ENCODE measurements around the gene INTS15. TPM values are rescaled to one million over a fixed set of nuclear protein-coding genes. Genes with fewer than 3 reads are reported as not detected.

Gene INTS15
- total RNA-seq, 2 experiments from 2014 or later = 39.3 to 41.8 TPM

DNA sequence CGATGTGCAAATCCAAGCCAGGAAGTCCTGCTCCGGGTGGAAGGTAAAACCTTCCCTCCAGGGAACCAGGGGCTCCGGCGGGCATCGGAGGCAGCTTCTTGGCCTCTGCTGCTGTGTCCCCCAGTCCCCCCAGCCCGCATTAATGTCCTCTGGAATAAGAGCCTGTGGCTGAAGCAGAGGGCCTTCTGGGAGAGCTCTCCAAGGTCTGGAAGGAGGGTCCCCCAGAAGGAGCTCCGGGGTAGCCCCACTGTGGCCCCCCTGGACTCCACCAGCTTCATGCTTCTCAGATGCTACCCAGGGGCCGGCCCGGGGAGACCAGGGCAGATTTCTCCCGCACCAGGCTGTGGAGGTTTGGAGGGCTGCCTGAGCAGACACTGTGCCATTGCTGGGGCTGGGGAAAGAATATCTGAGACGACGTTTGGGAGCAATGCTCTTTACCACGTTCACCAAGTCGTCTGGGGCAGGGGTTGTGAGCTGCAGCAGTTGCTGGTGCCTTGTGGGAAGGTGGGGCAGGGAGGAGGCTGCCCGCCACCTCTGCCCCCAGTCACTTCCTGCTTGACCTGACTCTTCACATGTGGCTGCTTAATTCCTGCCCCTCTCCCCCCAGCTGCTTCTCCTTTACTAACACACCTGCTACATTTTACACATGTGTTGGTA, 33.9 kb downstream of the INTS15 start:
- Mint-ChIP-seq H3K36me3 (ENCODE audit: low read depth) (peaks cover 12% of the 10 kb centered on the region), H3K9me3 (no peaks in the 10 kb centered on the region), H3K4me1 (ENCODE audit: low read depth) (peaks cover 32% of the 10 kb centered on the region), H3K27me3 (no peaks in the 10 kb centered on the region), H3K27ac (peak overlapping the region; percentile 84), H3K4me3 (peak overlapping the region; percentile 72)
- ATAC-seq (ENCODE audit: poor library complexity) (peak; percentile 52), DNase-seq (peak in 4 of 14 experiments; percentile 41 to 61 (median 44))
- TF ChIP-seq, protein P1, sequence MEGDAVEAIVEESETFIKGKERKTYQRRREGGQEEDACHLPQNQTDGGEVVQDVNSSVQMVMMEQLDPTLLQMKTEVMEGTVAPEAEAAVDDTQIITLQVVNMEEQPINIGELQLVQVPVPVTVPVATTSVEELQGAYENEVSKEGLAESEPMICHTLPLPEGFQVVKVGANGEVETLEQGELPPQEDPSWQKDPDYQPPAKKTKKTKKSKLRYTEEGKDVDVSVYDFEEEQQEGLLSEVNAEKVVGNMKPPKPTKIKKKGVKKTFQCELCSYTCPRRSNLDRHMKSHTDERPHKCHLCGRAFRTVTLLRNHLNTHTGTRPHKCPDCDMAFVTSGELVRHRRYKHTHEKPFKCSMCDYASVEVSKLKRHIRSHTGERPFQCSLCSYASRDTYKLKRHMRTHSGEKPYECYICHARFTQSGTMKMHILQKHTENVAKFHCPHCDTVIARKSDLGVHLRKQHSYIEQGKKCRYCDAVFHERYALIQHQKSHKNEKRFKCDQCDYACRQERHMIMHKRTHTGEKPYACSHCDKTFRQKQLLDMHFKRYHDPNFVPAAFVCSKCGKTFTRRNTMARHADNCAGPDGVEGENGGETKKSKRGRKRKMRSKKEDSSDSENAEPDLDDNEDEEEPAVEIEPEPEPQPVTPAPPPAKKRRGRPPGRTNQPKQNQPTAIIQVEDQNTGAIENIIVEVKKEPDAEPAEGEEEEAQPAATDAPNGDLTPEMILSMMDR (IDR thresholded peaks at IDR 0.05) = no peak
- Histone ChIP-seq H3K9me3 (ENCODE audit: control insufficient read depth in 1 of 2, insufficient read depth in 1 of 2, low read length in 2 of 2) (no peaks in the 10 kb centered on the region), H3K36me3 (ENCODE audit: insufficient read depth, low read length) (no peaks in the 10 kb centered on the region), H3K4me3 (ENCODE audit: low read length) (peak overlapping the region; percentile 14), H3K27ac (ENCODE audit: low read depth in 1 of 2, low read length in 2 of 2) (peak overlapping the region; percentile 23 to 58), H3K4me1 (ENCODE audit: insufficient read depth, low read length) (peaks cover 48% of the 10 kb centered on the region), H3K27me3 (ENCODE audit: control insufficient read depth in 1 of 2, insufficient read depth in 2 of 2, low read length in 2 of 2) (no peaks in the 10 kb centered on the region)
- CTCF ChIA-PET = no interaction called here
- POLR2A ChIA-PET = interaction anchor here (0.9 to 1.2 kb wide), 3 partner anchors 12 to 83 kb away, joined by 3 to 5 read pairs (median 3); partner anchors contain the start of genes INTS15 and ZNF12
- intact Hi-C loops (cut with DNase I, micrococcal nuclease) = no loop called here

DNA sequence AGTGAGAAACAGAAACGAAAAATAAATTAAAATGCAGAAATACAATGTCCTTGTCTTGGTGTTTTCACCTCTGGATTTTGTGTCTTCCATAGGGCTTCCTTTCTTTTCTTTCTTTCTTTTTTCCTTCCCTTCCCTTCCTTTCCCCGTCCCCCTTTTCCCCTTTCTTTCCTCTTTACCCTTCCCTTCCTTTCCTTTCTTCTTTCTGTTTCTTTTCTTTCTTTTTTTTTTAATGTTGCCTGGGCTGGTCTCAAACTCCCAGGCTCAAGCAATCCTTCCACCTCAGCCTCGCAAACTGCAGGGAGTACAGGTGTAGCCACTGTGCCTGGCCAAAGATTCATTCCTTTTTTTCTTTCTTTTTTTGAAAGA, 34.4 kb downstream of the INTS15 start:
- CTCF ChIA-PET = no interaction called here
- peak overlapping the region; percentile 72 for H3K4me3 Mint-ChIP-seq
- Histone ChIP-seq H3K9me3 (ENCODE audit: control insufficient read depth in 1 of 2, insufficient read depth in 1 of 2, low read length in 2 of 2) (no peaks in the 10 kb centered on the region), H3K27me3 (ENCODE audit: control insufficient read depth in 1 of 2, insufficient read depth in 2 of 2, low read length in 2 of 2) (no peaks in the 10 kb centered on the region), H3K4me3 (ENCODE audit: low read length) (peak overlapping the region; percentile 14), H3K27ac (ENCODE audit: low read depth in 1 of 2, low read length in 2 of 2) (peak overlapping the region; percentile 23 to 58), H3K36me3 (ENCODE audit: insufficient read depth, low read length) (no peaks in the 10 kb centered on the region), H3K4me1 (ENCODE audit: insufficient read depth, low read length) (peaks cover 48% of the 10 kb centered on the region)
- H3K36me3 Mint-ChIP-seq (ENCODE audit: low read depth) = peaks cover 12% of the 10 kb centered on the region
- POLR2A ChIA-PET = interaction anchor here (0.9 to 1.2 kb wide), 3 partner anchors 12 to 83 kb away, joined by 3 to 5 read pairs (median 3); partner anchors contain the start of genes INTS15 and ZNF12
- H3K9me3 Mint-ChIP-seq = no peaks in the 10 kb centered on the region
- intact Hi-C loops (cut with DNase I, micrococcal nuclease) = no loop called here
- ATAC-seq (ENCODE audit: poor library complexity) (no peak), DNase-seq (no peak)
- TF ChIP-seq, protein P1 (IDR thresholded peaks at IDR 0.05) = no peak
- H3K4me1 Mint-ChIP-seq (ENCODE audit: low read depth) = peaks cover 32% of the 10 kb centered on the region
- peak overlapping the region; percentile 84 for H3K27ac Mint-ChIP-seq
- H3K27me3 Mint-ChIP-seq = no peaks in the 10 kb centered on the region

DNA sequence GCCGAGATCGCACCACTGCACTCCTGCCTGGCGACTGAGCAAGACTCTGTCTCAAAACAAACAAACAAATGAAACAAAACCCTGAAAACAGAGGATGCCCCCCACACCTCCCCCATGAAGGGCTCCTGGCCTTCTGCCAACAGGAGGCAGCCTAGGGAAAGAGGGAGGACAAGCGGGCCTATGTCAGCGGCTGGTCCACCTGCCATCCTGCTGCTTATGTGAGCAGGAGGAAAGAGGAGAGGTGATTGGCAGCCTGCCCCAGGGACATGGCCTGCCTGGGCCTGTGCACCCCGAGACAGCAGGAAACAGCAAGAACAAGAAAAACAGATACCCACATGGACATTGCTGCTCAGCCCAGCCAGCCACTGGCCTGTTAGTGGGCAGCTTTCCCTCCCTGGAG, 38.2 kb downstream of the INTS15 start:
- H3K4me3 ChIP-seq (ENCODE audit: low read length) = no peak overlapping the region
- H3K4me1 ChIP-seq (ENCODE audit: insufficient read depth, low read length) = peaks cover 20% of the 10 kb centered on the region
- TF ChIP-seq, protein P1 (IDR thresholded peaks at IDR 0.05) = no peak
- DNase-seq (no peak), ATAC-seq (ENCODE audit: poor library complexity) (no peak)
- H3K9me3 Mint-ChIP-seq = no peaks in the 10 kb centered on the region
- no peaks in the 10 kb centered on the region for H3K36me3 ChIP-seq (ENCODE audit: insufficient read depth, low read length)
- no peaks in the 10 kb centered on the region for H3K27me3 ChIP-seq (ENCODE audit: control insufficient read depth in 1 of 2, insufficient read depth in 2 of 2, low read length in 2 of 2)
- no peak overlapping the region for H3K4me3 Mint-ChIP-seq
- no peak overlapping the region for H3K27ac ChIP-seq (ENCODE audit: low read depth in 1 of 2, low read length in 2 of 2)
- H3K27me3 Mint-ChIP-seq = no peaks in the 10 kb centered on the region
- no peak overlapping the region for H3K27ac Mint-ChIP-seq
- ChIA-PET CTCF (no interaction called here), POLR2A (no interaction called here)
- intact Hi-C loops (cut with DNase I, micrococcal nuclease) = no loop called here
- peaks cover 9% of the 10 kb centered on the region for H3K4me1 Mint-ChIP-seq (ENCODE audit: low read depth)
- H3K36me3 Mint-ChIP-seq (ENCODE audit: low read depth) = peaks cover 5% of the 10 kb centered on the region
- no peaks in the 10 kb centered on the region for H3K9me3 ChIP-seq (ENCODE audit: control insufficient read depth in 1 of 2, insufficient read depth in 1 of 2, low read length in 2 of 2)

Measured in CD4-positive, alpha-beta T cell (primary cell).